Smooth muscle cell of the brain vasculature (primary cell): Measurements from ENCODE around the gene CERK.

Experiments used
- DNase-seq: peaks from one replicate; pipeline ENCODE4 v3.0.0-alpha.2; 2012; ENCODE audit warnings: low read depth, low spot score

Gene CERK

GRCh38 chr22:46732513-46732912 is 5.5 kb downstream of the CERK start:
- DNase-seq = no peak

GRCh38 chr22:46732041-46732379 is 6.0 kb downstream of the CERK start:
- no peak for DNase-seq

GRCh38 chr22:46731246-46732040 is 6.6 kb downstream of the CERK start:
- no peak for DNase-seq

- no peak for DNase-seq
Observed at GRCh38 chr22:46730568-46731245, 7.3 kb downstream of the CERK start.

GRCh38 chr22:46728470-46728869 is 9.6 kb downstream of the CERK start:
- DNase-seq = no peak

GRCh38 chr22:46727813-46728364 is 10.2 kb downstream of the CERK start:
- DNase-seq = no peak

- DNase-seq = no peak
Observed at GRCh38 chr22:46726986-46727317, 11.1 kb downstream of the CERK start.

- DNase-seq = peak; percentile 58
Observed at GRCh38 chr22:46726066-46726985, 11.7 kb downstream of the CERK start.

- no peak for DNase-seq
Observed at GRCh38 chr22:46725096-46725495, 13.0 kb downstream of the CERK start.

GRCh38 chr22:46723882-46724281 is 14.2 kb downstream of the CERK start:
- no peak for DNase-seq

- no peak for DNase-seq
Observed at GRCh38 chr22:46721501-46722085, 16.5 kb downstream of the CERK start.

GRCh38 chr22:46719921-46720320 is 18.1 kb downstream of the CERK start:
- no peak for DNase-seq

- DNase-seq = no peak
Observed at GRCh38 chr22:46714550-46714949, 23.5 kb downstream of the CERK start.

- DNase-seq = no peak
Observed at GRCh38 chr22:46712288-46712687, 25.8 kb downstream of the CERK start.

GRCh38 chr22:46710806-46711205 is 27.2 kb downstream of the CERK start:
- no peak for DNase-seq

- no peak for DNase-seq
Observed at GRCh38 chr22:46708766-46709330, 29.2 kb downstream of the CERK start.

- no peak for DNase-seq
Observed at GRCh38 chr22:46707827-46708570, 30.1 kb downstream of the CERK start.

GRCh38 chr22:46707305-46707704 is 30.7 kb downstream of the CERK start:
- DNase-seq = no peak

GRCh38 chr22:46706060-46706459 is 32.0 kb downstream of the CERK start:
- DNase-seq = no peak

GRCh38 chr22:46703996-46704370 is 34.1 kb downstream of the CERK start:
- DNase-seq = no peak
